HFF-Myc (cell line): ENCODE results near the gene UBASH3A.

Experiments used
- DNase-seq: peaks from one replicate; pipeline ENCODE4 v3.0.0-alpha.2; 2011; ENCODE audit warnings: low read depth; ENCODE audit errors: extremely low read depth
- H3K4me3 ChIP-seq: replicated peaks from 2 replicates; pipeline ENCODE4 v1.5.1; 2011; ENCODE audit warnings: low read depth, mild to moderate bottlenecking, control low read depth, low read length
- CTCF ChIP-seq: IDR thresholded peaks from 2 replicates; pipeline ENCODE4 v1.5.1; 2012; ENCODE audit warnings: mild to moderate bottlenecking, low read depth, low read length, control low read depth; ENCODE audit errors: missing control alignments

The UBASH3A gene

GRCh38 chr21:42438316-42439205 is 34.9 kb downstream of the UBASH3A start:
- DNase-seq = no peak
- H3K4me3 ChIP-seq = no peak overlapping the region
- TF ChIP-seq CTCF = no peak

GRCh38 chr21:42439284-42440186 is 35.8 kb downstream of the UBASH3A start:
- no peak for DNase-seq
- TF ChIP-seq CTCF = no peak
- H3K4me3 ChIP-seq = no peak overlapping the region

GRCh38 chr21:42440187-42440792 is 36.6 kb downstream of the UBASH3A start:
- TF ChIP-seq CTCF = no peak
- DNase-seq = no peak
- no peak overlapping the region for H3K4me3 ChIP-seq

- H3K4me3 ChIP-seq = no peak overlapping the region
- no peak for TF ChIP-seq CTCF
- no peak for DNase-seq
Observed at GRCh38 chr21:42441963-42442362, 38.3 kb downstream of the UBASH3A start.

- TF ChIP-seq CTCF = no peak
- DNase-seq = no peak
- H3K4me3 ChIP-seq = no peak overlapping the region
Observed at GRCh38 chr21:42443181-42443785, 39.6 kb downstream of the UBASH3A start.
